ES-I3 (cell line): ENCODE measurements around the gene TTC4.
A peak's percentile ranks its signal among the peaks of the same experiment; 100 is the strongest.

Experiments
- H3K36me3 ChIP-seq: 2 replicates; pipeline ENCODE4 v1.6.1; 2013; ENCODE audit warnings: mild to moderate bottlenecking, low read length, control low read depth, moderate library complexity; ENCODE audit not compliant: insufficient read depth
- H3K4me1 ChIP-seq: 2 replicates; pipeline ENCODE4 v1.6.1; 2013; ENCODE audit warnings: mild to moderate bottlenecking, control low read depth, low read length; ENCODE audit not compliant: insufficient read depth
- H3K9ac ChIP-seq: 2 replicates; pipeline ENCODE4 v1.6.1; 2013; ENCODE audit warnings: low read depth, mild to moderate bottlenecking, low read length, moderate library complexity
- H3K9me3 ChIP-seq: 2 replicates; pipeline ENCODE4 v1.6.1; 2013; ENCODE audit warnings: mild to moderate bottlenecking, low read length, moderate library complexity; ENCODE audit not compliant: control insufficient read depth, insufficient read depth

The TTC4 gene

GRCh38 chr1:54748094-54748835, 32.6 kb downstream of the TTC4 start:
- H3K36me3 ChIP-seq: no peaks in the 10 kb centered on the region
- H3K4me1 ChIP-seq: no peaks in the 10 kb centered on the region
- H3K9me3 ChIP-seq: no peaks in the 10 kb centered on the region
- no peak overlapping the region for H3K9ac ChIP-seq

DNA sequence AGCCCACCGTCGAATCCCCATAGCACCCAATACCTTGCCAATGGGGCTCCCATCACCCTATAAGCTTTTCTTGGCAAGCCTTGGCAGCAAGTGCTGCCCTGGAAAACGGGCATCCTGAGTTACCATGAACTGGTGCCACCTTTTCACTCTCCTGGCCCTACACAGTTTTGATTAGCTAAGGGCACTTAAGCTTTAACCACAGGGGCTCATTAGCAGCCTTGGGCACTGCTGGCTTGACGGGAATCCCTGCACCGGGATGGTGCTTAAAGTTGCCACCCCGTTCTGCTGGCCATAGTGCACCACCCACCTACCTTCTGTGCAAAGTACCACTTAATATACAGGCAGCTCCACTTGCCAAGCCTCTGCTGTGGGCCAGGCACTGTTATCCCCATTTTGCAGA, 34.9 kb downstream of the TTC4 start:
- Histone ChIP-seq H3K4me1 (no peaks in the 10 kb centered on the region), H3K9ac (no peak overlapping the region), H3K36me3 (no peaks in the 10 kb centered on the region), H3K9me3 (no peaks in the 10 kb centered on the region)

DNA sequence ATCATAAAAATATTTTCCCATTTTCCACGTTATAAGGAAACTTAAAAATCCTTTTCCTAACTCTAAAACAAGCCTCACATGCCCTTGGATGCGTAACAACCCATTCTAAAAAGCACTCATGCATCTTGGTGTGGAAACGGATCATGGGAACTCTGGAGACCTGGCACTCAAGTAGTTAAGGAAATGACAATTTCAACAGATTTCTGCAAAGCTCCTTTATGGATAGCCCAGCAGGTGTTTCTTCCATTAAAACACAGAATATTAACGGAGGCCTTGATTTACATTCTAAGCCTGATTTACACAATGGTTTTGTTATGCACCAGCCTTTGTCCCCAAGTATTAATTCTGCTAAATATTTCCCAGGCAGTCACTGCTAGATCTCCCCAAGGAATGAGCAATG, 35.8 kb downstream of the TTC4 start:
- no peaks in the 10 kb centered on the region for H3K36me3 ChIP-seq
- H3K9me3 ChIP-seq: no peaks in the 10 kb centered on the region
- H3K9ac ChIP-seq: no peak overlapping the region
- H3K4me1 ChIP-seq: no peaks in the 10 kb centered on the region

- H3K9ac ChIP-seq: no peak overlapping the region
Observed at GRCh38 chr1:54754045-54754444, 38.4 kb downstream of the TTC4 start.

DNA sequence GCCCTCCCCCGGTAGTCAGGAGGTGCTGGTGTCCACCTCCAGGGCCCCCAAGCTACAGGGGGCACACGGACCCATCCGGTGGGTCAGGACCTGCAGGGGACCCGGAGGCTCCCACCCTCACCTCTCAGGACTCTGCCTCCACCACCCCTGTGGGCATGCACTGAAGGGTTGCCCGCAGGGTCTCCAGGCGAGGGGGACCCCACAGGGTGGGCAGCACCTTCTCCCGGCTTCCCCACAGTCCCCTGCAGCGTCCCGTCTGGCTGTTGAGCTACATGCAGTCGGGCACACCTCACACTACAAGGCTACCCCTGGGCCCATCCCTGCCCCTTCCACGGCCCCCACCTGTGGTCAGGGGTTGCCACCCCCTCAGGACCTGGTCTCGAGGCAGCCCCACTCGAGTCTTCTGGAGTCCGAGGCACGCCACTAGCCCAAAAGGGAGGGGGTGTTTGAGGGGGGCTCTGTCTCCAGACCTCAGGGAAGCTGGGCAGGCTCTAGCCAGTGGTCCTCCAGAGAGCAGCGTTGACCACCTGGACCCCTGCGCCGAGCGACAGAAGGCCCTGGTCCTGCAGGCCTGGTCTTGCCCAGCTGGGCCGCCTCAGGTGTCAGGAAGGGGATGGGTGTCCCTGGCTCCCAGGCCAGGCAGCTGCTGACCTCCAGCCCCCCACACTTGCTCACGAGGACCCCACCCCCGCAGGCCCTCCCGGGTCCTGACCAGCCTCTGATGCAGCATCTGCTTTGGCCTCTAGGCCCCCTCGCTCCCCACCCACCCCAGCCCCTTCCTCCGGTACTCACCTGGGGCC, 39.0 kb downstream of the TTC4 start:
- Histone ChIP-seq H3K36me3 (peaks cover 2% of the 10 kb centered on the region; the same call in 1 of the 2 replicates), H3K4me1 (no peaks in the 10 kb centered on the region), H3K9ac (no peak overlapping the region), H3K9me3 (no peaks in the 10 kb centered on the region)

More at GRCh38 chr1:54754045-54754444, 38.4 kb downstream of the TTC4 start:
- Histone ChIP-seq H3K36me3 (peaks cover 2% of the 10 kb centered on the region; the same call in 1 of the 2 replicates), H3K9me3 (no peaks in the 10 kb centered on the region), H3K4me1 (no peaks in the 10 kb centered on the region)

- no peaks in the 10 kb centered on the region for H3K4me1 ChIP-seq
- peaks cover 2% of the 10 kb centered on the region; the same call in 1 of the 2 replicates for H3K36me3 ChIP-seq
- no peaks in the 10 kb centered on the region for H3K9me3 ChIP-seq
- no peak overlapping the region for H3K9ac ChIP-seq
Observed at GRCh38 chr1:54757833-54758232, 42.2 kb downstream of the TTC4 start.

GRCh38 chr1:54758678-54759348, 43.2 kb downstream of the TTC4 start:
- H3K36me3 ChIP-seq: peaks cover 2% of the 10 kb centered on the region; the same call in 1 of the 2 replicates
- no peak overlapping the region for H3K9ac ChIP-seq
- no peaks in the 10 kb centered on the region for H3K4me1 ChIP-seq
- no peaks in the 10 kb centered on the region for H3K9me3 ChIP-seq

GRCh38 chr1:54763816-54764132, 48.1 kb downstream of the TTC4 start:
- Histone ChIP-seq H3K36me3 (no peaks in the 10 kb centered on the region; the same call in 1 of the 2 replicates), H3K9me3 (no peaks in the 10 kb centered on the region), H3K9ac (peak overlapping the region; percentile 94), H3K4me1 (no peaks in the 10 kb centered on the region)

GRCh38 chr1:54764133-54764921, 48.7 kb downstream of the TTC4 start, which contains the start of gene PARS2:
PARS2 (minus strand) TSS chr1:54764523; CDS start chr1:54759161, 5,362 bp downstream.
- Histone ChIP-seq H3K4me1 (no peaks in the 10 kb centered on the region), H3K9ac (peak within 1 kb of the TSS; percentile 94), H3K36me3 (no peaks in the 10 kb centered on the region; the same call in 1 of the 2 replicates), H3K9me3 (no peaks in the 10 kb centered on the region)

DNA sequence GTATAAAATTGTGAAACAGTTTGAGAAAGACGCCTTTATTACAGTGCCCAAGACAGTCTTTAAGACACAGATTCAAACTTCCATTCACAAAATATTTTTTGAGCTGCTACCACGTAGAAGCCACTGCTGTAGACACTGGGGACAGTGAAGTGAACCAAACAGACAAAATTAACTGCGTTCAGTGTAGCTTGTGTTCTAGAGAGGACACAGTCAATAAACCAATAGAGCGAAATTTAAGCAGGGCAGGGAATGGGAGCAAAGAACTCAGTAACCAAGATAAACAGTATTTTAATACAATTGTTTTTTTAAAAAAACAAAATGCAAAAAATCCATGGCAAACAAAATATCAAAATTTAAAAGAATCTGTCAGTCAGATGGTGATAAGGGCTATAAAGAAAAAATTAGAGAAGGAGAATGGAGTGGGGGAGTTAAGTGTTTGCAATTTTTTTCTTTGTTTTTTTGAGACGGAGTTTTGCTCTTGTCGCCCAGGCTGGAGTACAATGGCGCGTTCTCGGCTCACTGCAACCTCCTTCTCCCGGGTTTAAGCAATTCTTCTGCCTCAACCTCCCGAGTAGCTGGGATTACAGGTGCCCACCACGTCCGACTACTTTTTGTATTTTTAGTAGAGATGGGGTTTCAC, 49.4 kb downstream of the TTC4 start:
- no peaks in the 10 kb centered on the region for H3K4me1 ChIP-seq
- peak overlapping the region; percentile 60; the same call in 1 of the 2 replicates for H3K9ac ChIP-seq
- no peaks in the 10 kb centered on the region for H3K36me3 ChIP-seq
- H3K9me3 ChIP-seq: no peaks in the 10 kb centered on the region

- no peak overlapping the region for H3K9ac ChIP-seq
- no peaks in the 10 kb centered on the region for H3K9me3 ChIP-seq
- no peaks in the 10 kb centered on the region for H3K4me1 ChIP-seq
- H3K36me3 ChIP-seq: no peaks in the 10 kb centered on the region
Observed at GRCh38 chr1:54766726-54767125, 51.1 kb downstream of the TTC4 start.

DNA sequence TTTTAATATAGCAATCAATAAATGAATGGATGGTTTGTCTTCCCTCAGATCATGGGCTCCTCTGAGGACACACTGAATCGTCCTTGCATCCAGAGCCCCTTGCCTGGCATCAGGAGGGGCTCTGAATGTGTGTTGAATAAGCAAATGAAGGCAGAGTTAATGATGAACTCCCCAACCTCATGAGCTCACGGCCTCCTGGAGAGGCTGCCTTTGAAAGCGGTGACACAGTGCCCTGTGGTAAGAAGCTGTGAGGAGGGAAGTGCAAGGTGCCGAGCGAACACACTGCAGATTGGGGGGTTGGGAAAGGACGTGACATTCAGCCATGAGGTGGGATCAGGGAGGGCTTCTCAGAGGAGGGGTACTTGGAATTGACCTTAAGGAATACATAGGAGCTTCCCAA, 51.9 kb downstream of the TTC4 start:
- Histone ChIP-seq H3K4me1 (no peaks in the 10 kb centered on the region), H3K9me3 (no peaks in the 10 kb centered on the region), H3K36me3 (no peaks in the 10 kb centered on the region), H3K9ac (no peak overlapping the region)

DNA sequence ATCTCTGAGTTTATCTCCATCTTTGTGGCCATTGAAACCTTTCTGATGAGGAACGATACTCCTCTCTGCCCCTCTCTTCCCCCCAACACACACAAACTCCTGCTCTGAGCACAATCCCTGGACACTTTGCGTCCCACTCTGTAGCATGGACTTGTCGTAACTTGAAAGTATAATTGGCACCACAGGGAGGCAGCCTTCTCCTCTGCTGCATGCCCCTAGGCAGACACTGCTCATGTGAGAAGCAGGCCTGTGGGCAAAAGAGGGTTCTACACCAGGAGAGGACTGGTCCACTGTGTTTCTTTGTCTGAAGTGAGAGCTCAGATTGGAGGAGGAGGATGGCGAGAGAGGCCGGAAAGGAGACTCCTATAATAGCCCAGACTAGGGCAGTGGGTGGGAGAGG, 52.4 kb downstream of the TTC4 start:
- H3K9me3 ChIP-seq: no peaks in the 10 kb centered on the region
- no peak overlapping the region for H3K9ac ChIP-seq
- H3K36me3 ChIP-seq: no peaks in the 10 kb centered on the region
- H3K4me1 ChIP-seq: no peaks in the 10 kb centered on the region
